SK-N-SH (cell line): ENCODE measurements around the gene ING1. TPM values are rescaled to one million over a fixed set of nuclear protein-coding genes. Genes with fewer than 3 reads are reported as not detected.

Experiments
- CTCF ChIA-PET: fragments of 300-600, 350-600 bp; formaldehyde crosslinking; extraction: SDS; loops from one replicate; lab custom pipeline; 2021; lab: Yijun Ruan, JAX
- POLR2A ChIA-PET: fragments of 350-600 bp; sonication (Branson Sonifier 250); formaldehyde crosslinking; extraction: SDS; loops from one replicate; lab custom pipeline; 2020; ENCODE audit warnings: antibody characterized with exemption, inconsistent platforms; lab: Yijun Ruan, JAX
- DNase-seq: peaks from one replicate; pipeline ENCODE4 v3.0.0; 2012
- H2AFZ ChIP-seq: fragments of 200-600 bp; sonication (generic); 2 replicates; pipeline ENCODE4 v1.8.1; 2016; ENCODE audit warnings: antibody characterized with exemption, mild to moderate bottlenecking, low read depth
- H3F3A ChIP-seq: fragments of 200-600 bp; sonication (generic); replicated peaks from 2 replicates; pipeline ENCODE3; 2016; ENCODE audit warnings: antibody characterized with exemption, mild to moderate bottlenecking; ENCODE audit not compliant: insufficient read depth
- H3K27ac ChIP-seq, 2 experiments: fragments of 200-500 bp in 1 of 2; fragments of 200-600 bp in 1 of 2; sonication (Bioruptor generic) in 1 of 2; sonication (generic), shearing (Covaris generic) in 1 of 2; 2 replicates each; pipeline versions ENCODE4 v1.5.1 to v1.6.1; 2014 to 2016; ENCODE audit warnings: low read depth in 2 of 2, inconsistent platforms in 1 of 2, low read length in 1 of 2, mild to moderate bottlenecking in 1 of 2, mixed read lengths in 1 of 2
- H3K27me3 ChIP-seq: fragments of 200-600 bp; sonication (generic), shearing (Covaris generic); 2 replicates; pipeline ENCODE4 v1.6.1; 2016; ENCODE audit warnings: mixed run types; ENCODE audit not compliant: insufficient read depth
- H3K36me3 ChIP-seq, 2 experiments: fragments of 200-500 bp in 1 of 2; fragments of 200-600 bp in 1 of 2; sonication (Bioruptor generic) in 1 of 2; sonication (generic) in 1 of 2; replicated peaks in 1 of 2; 2 replicates each; pipeline versions ENCODE3 to v1.5.1; 2014 to 2016; ENCODE audit warnings: low read length in 1 of 2, mild to moderate bottlenecking in 1 of 2; ENCODE audit not compliant: insufficient read depth in 2 of 2, control insufficient read depth in 1 of 2
- H3K4me1 ChIP-seq, 2 experiments: fragments of 200-500 bp in 1 of 2; fragments of 200-600 bp in 1 of 2; sonication (Bioruptor generic) in 1 of 2; sonication (generic), shearing (Covaris generic) in 1 of 2; 2 replicates each; pipeline versions ENCODE4 v1.5.1 to v1.6.1; 2014 to 2016; ENCODE audit warnings: low read depth in 1 of 2, low read length in 1 of 2, mixed run types in 1 of 2; ENCODE audit not compliant: insufficient read depth in 2 of 2, control insufficient read depth in 1 of 2
- H3K4me2 ChIP-seq: fragments of 200-600 bp; sonication (generic), shearing (Covaris generic); 2 replicates; pipeline ENCODE4 v1.6.1; 2017; ENCODE audit warnings: mixed run types
- H3K4me3 ChIP-seq, 2 experiments: fragments of 200-500 bp in 1 of 2; fragments of 200-600 bp in 1 of 2; sonication (Bioruptor generic) in 1 of 2; sonication (generic), shearing (Covaris generic) in 1 of 2; 2 replicates each; pipeline versions ENCODE4 v1.5.1 to v1.8.1; 2014 to 2016; ENCODE audit warnings: low read depth in 2 of 2, inconsistent platforms in 1 of 2, low read length in 1 of 2, mild to moderate bottlenecking in 1 of 2, mixed read lengths in 1 of 2, moderate library complexity in 1 of 2
- H3K79me2 ChIP-seq: fragments of 200-600 bp; sonication (generic); 2 replicates; pipeline ENCODE4 v1.8.1; 2017; ENCODE audit warnings: mild to moderate bottlenecking; ENCODE audit not compliant: insufficient read depth
- H3K9ac ChIP-seq: fragments of 200-600 bp; sonication (generic); 2 replicates; pipeline ENCODE4 v1.6.1; 2017; ENCODE audit warnings: mixed run types
- H3K9me2 ChIP-seq: fragments of 200-600 bp; sonication (generic); 2 replicates; pipeline ENCODE4 v1.6.1; 2017; ENCODE audit warnings: mixed run types
- H3K9me3 ChIP-seq: fragments of 200-600 bp; sonication (generic); 2 replicates; pipeline ENCODE4 v1.6.1; 2017; ENCODE audit warnings: mixed run types, mild to moderate bottlenecking, moderate library complexity
- H4K20me1 ChIP-seq: fragments of 200-600 bp; sonication (generic); 2 replicates; pipeline ENCODE4 v1.6.1; 2017; ENCODE audit warnings: mild to moderate bottlenecking, mixed run types; ENCODE audit not compliant: insufficient read depth
- ELF1 ChIP-seq: IDR thresholded peaks from 2 replicates; pipeline ENCODE4 v1.4.0; 2012
- EP300 ChIP-seq, 2 experiments: IDR thresholded peaks; 2 replicates each; pipeline versions ENCODE4 v1.4.0 to v1.6.1; 2012; ENCODE audit warnings: borderline replicate concordance in 1 of 2, low read depth in 1 of 2, low read length in 1 of 2
- EZH2phosphoT487 ChIP-seq: fragments of 200-600 bp; sonication (generic); IDR thresholded peaks from 2 replicates; pipeline ENCODE4 v1.6.1; 2017; ENCODE audit warnings: low read depth, mixed run types, mild to moderate bottlenecking, antibody characterized with exemption, moderate library complexity, borderline replicate concordance
- FOSL2 ChIP-seq: IDR thresholded peaks from 2 replicates; pipeline ENCODE4 v1.4.0; 2012; ENCODE audit warnings: low read depth, mild to moderate bottlenecking, moderate library complexity, borderline replicate concordance
- GATA2 ChIP-seq: sonication (generic); formaldehyde crosslinking; IDR thresholded peaks from 2 replicates; pipeline ENCODE4 v1.5.0; 2020; ENCODE audit warnings: mild to moderate bottlenecking, missing genetic modification reagents
- MEF2A ChIP-seq: IDR thresholded peaks from 2 replicates; pipeline ENCODE4 v1.4.0; 2012; ENCODE audit warnings: low read depth, borderline replicate concordance
- RFX5 ChIP-seq: IDR thresholded peaks from 2 replicates; pipeline ENCODE4 v1.6.1; 2012; ENCODE audit warnings: mild to moderate bottlenecking, improper control_type of control experiment, low read length
- RXRA ChIP-seq: IDR thresholded peaks from 2 replicates; pipeline ENCODE4 v1.4.0; 2012; ENCODE audit warnings: low read depth, mild to moderate bottlenecking, borderline replicate concordance
- TAF1 ChIP-seq: IDR thresholded peaks from 2 replicates; pipeline ENCODE4 v1.6.1; 2012; ENCODE audit warnings: low read depth, mild to moderate bottlenecking, low read length, moderate library complexity, borderline replicate concordance
- YY1 ChIP-seq: IDR thresholded peaks from 2 replicates; pipeline ENCODE4 v1.4.0; 2012; ENCODE audit warnings: low read depth, mild to moderate bottlenecking
- WGBS: methylation state at CpG from one replicate; pipeline ENCODE4 v1.1.6; 2017; ENCODE audit warnings: low lambda C conversion rate; 5-methylcytosine and 5-hydroxymethylcytosine counted together
- polyA plus RNA-seq, 3 experiments: library from polyadenylated mRNA; depleted of rRNA; stranded (reverse); fragments of >200 nt; gene quantifications; 2 replicates each; pipeline ENCODE4 v1.2.3, GENCODE V29; 2012
- TF ChIP-seq, protein P1 (sequence below): IDR thresholded peaks from 2 replicates; pipeline ENCODE4; 2012
- TF ChIP-seq, protein P2 (sequence below): fragments of 200-600 bp; sonication (generic); IDR thresholded peaks from 2 replicates; pipeline ENCODE4 v1.6.1; 2017; ENCODE audit warnings: antibody characterized with exemption, mild to moderate bottlenecking, moderate library complexity

Gene ING1
- polyA plus RNA-seq, 1 of the 3 experiments (the other 2 are of a cell fraction): 25.4 TPM

DNA sequence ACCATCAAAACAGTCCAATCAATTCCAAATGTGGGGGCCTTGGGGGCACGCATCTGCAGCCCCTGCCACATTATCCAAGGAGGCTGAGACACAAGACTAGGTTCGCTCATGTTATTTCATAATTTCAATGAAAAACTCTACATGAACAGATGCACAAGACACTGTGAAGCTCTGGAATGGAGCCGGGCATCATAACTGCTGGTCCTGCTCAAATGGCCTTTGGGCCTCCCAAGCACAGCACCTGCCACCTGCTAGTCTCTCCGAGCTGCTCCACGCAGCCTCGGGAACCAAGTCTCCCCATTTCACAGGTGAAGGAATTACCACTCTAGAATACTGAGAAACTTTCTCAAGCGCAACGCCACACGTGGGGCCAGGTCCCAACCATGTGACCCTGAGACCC lies 24.5 kb upstream of the ING1 start:
- no peak overlapping the region for H3K4me2 ChIP-seq
- POLR2A ChIA-PET: no interaction called here
- 85% methylated on average over 9 of the region's 9 CpGs for WGBS
- H3K9me3 ChIP-seq: no peaks in the 10 kb centered on the region
- TF ChIP-seq EZH2phosphoT487 (no peak), RFX5 (no peak), MEF2A (no peak), GATA2 (no peak), EP300 (IDR thresholded peaks at IDR 0.05; ENCODE audit: borderline replicate concordance in 1 of 2, low read depth in 1 of 2, low read length in 1 of 2) (no peak), ELF1 (no peak), YY1 (no peak), TAF1 (no peak)
- TF ChIP-seq, protein P1, sequence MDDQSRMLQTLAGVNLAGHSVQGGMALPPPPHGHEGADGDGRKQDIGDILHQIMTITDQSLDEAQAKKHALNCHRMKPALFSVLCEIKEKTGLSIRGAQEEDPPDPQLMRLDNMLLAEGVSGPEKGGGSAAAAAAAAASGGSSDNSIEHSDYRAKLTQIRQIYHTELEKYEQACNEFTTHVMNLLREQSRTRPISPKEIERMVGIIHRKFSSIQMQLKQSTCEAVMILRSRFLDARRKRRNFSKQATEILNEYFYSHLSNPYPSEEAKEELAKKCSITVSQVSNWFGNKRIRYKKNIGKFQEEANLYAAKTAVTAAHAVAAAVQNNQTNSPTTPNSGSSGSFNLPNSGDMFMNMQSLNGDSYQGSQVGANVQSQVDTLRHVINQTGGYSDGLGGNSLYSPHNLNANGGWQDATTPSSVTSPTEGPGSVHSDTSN: no peak
- TF ChIP-seq, protein P2, sequence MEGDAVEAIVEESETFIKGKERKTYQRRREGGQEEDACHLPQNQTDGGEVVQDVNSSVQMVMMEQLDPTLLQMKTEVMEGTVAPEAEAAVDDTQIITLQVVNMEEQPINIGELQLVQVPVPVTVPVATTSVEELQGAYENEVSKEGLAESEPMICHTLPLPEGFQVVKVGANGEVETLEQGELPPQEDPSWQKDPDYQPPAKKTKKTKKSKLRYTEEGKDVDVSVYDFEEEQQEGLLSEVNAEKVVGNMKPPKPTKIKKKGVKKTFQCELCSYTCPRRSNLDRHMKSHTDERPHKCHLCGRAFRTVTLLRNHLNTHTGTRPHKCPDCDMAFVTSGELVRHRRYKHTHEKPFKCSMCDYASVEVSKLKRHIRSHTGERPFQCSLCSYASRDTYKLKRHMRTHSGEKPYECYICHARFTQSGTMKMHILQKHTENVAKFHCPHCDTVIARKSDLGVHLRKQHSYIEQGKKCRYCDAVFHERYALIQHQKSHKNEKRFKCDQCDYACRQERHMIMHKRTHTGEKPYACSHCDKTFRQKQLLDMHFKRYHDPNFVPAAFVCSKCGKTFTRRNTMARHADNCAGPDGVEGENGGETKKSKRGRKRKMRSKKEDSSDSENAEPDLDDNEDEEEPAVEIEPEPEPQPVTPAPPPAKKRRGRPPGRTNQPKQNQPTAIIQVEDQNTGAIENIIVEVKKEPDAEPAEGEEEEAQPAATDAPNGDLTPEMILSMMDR: no peak
- TF ChIP-seq, all 33 proteins: peak for 0
- Histone ChIP-seq H3K9ac (no peak overlapping the region), H3K27me3 (no peaks in the 10 kb centered on the region), H2AFZ (no peak overlapping the region), H3K4me1 (no peaks in the 10 kb centered on the region; a peak in 1 of 4 replicates), H3K9me2 (no peaks in the 10 kb centered on the region), H3K27ac (no peak overlapping the region), H3K4me3 (no peak overlapping the region), H3K36me3 (peaks cover 35 to 41% of the 10 kb centered on the region in 2 experiments), H4K20me1 (no peaks in the 10 kb centered on the region), H3K79me2 (no peaks in the 10 kb centered on the region; the same call in 1 of the 2 replicates), H3F3A (no peaks in the 10 kb centered on the region)
- CTCF ChIA-PET: interaction anchor here (0.9 kb wide), 1 partner anchor 9 kb away, joined by 4 read pairs; no protein-coding TSS in a partner anchor
- DNase-seq: no peak

DNA sequence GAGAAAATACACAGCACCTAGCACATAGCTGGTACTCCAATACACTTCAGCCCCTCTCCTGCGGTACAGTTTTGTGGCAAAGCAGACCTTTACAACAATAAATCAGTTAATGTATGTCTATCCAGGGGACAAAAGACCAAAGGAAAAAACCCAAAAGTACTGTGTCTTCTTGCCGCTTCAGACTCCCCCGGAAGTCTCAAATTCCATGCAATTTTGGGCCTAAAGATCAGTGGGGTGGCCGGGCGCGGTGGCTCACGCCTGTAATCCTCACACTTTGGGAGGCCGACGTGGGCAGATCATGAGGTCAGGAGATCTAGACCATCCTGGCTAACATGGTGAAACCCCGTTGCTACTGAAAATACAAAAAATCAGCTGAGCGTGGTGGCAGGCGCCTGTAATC lies 23.8 kb upstream of the ING1 start:
- Histone ChIP-seq H3K79me2 (no peaks in the 10 kb centered on the region; the same call in 1 of the 2 replicates), H3K9ac (no peak overlapping the region), H3K9me2 (no peaks in the 10 kb centered on the region), H3K27ac (no peak overlapping the region), H3K4me3 (no peak overlapping the region), H2AFZ (no peak overlapping the region), H3K4me2 (no peak overlapping the region), H3K4me1 (no peaks in the 10 kb centered on the region; a peak in 1 of 4 replicates), H4K20me1 (no peaks in the 10 kb centered on the region), H3K27me3 (no peaks in the 10 kb centered on the region), H3K9me3 (no peaks in the 10 kb centered on the region), H3K36me3 (peaks cover 35 to 37% of the 10 kb centered on the region in 2 experiments), H3F3A (no peaks in the 10 kb centered on the region)
- CTCF ChIA-PET: interaction anchor here (0.9 kb wide), 1 partner anchor 9 kb away, joined by 4 read pairs; no protein-coding TSS in a partner anchor
- POLR2A ChIA-PET: no interaction called here
- TF ChIP-seq EZH2phosphoT487: no peak
- TF ChIP-seq FOSL2: no peak
- no peak for TF ChIP-seq RXRA
- DNase-seq: no peak
- 97% methylated on average over 12 of the region's 12 CpGs for WGBS
